CD14-positive monocyte (primary cell): ENCODE results near the gene PLOD2. TPM values are rescaled to one million over a fixed set of nuclear protein-coding genes. Genes with fewer than 3 reads are reported as not detected.

Experiments
- DNase-seq, 3 donors: peaks; one replicate each; pipeline ENCODE4 v3.0.0-alpha.2; 2011 to 2022
- H2AFZ ChIP-seq: 2 replicates; pipeline ENCODE4 v1.6.0; 2012; ENCODE audit warnings: mild to moderate bottlenecking, low read depth, low read length, inconsistent platforms; ENCODE audit not compliant: insufficient read depth, poor library complexity, severe bottlenecking
- H3K27ac ChIP-seq, 2 donors: 1 replicate in 1 of 2; 2 replicates in 1 of 2; pipeline ENCODE4 v1.5.1; 2012 to 2013; ENCODE audit warnings: low read length in 2 of 2, control low read depth in 1 of 2, inconsistent platforms in 1 of 2, low read depth in 1 of 2, mild to moderate bottlenecking in 1 of 2
- H3K27me3 ChIP-seq, 2 donors: one replicate each; pipeline versions ENCODE4 v1.6.0 to v1.6.1; 2011 to 2013; ENCODE audit warnings: low read length in 2 of 2; ENCODE audit not compliant: control insufficient read depth in 2 of 2, insufficient read depth in 2 of 2
- H3K36me3 ChIP-seq, 2 donors: replicated peaks in 1 of 2; 1 replicate in 1 of 2; 2 replicates in 1 of 2; pipeline versions ENCODE4 v1.5.1 to v1.6.1; 2012 to 2013; ENCODE audit warnings: low read length in 2 of 2, control low read depth in 1 of 2, inconsistent platforms in 1 of 2, mild to moderate bottlenecking in 1 of 2; ENCODE audit not compliant: insufficient read depth in 2 of 2, control insufficient read depth in 1 of 2
- H3K4me1 ChIP-seq, 2 donors: 1 replicate in 1 of 2; 2 replicates in 1 of 2; pipeline versions ENCODE4 v1.5.1 to v1.6.1; 2012 to 2013; ENCODE audit warnings: low read length in 2 of 2, control low read depth in 1 of 2, inconsistent platforms in 1 of 2, mild to moderate bottlenecking in 1 of 2, moderate library complexity in 1 of 2; ENCODE audit not compliant: insufficient read depth in 2 of 2, control insufficient read depth in 1 of 2
- H3K4me2 ChIP-seq: replicated peaks from 2 replicates; pipeline ENCODE3; 2012; ENCODE audit warnings: low read length, moderate library complexity, mild to moderate bottlenecking; ENCODE audit not compliant: poor library complexity, severe bottlenecking; ENCODE audit errors: extremely low read depth
- H3K4me3 ChIP-seq, 3 experiments: fragments of 200-600 bp in 1 of 3; sonication (generic) in 1 of 3; replicated peaks in 1 of 3; 1 replicate in 2 of 3; 2 replicates in 1 of 3; pipeline ENCODE4 v1.5.1; 2011 to 2013; ENCODE audit warnings: low read length in 3 of 3, mild to moderate bottlenecking in 3 of 3, control low read depth in 2 of 3, low read depth in 2 of 3, inconsistent platforms in 1 of 3, moderate library complexity in 1 of 3
- H3K79me2 ChIP-seq: 2 replicates; pipeline ENCODE4 v1.6.0; 2012; ENCODE audit warnings: mild to moderate bottlenecking, control low read depth, inconsistent platforms, low read length, moderate library complexity; ENCODE audit not compliant: insufficient read depth
- H3K9ac ChIP-seq: 2 replicates; pipeline ENCODE4 v1.6.0; 2017; ENCODE audit warnings: low read length, mild to moderate bottlenecking; ENCODE audit not compliant: insufficient read depth, poor library complexity, severe bottlenecking
- H3K9me3 ChIP-seq, 2 donors: replicated peaks in 1 of 2; 1 replicate in 1 of 2; 2 replicates in 1 of 2; pipeline versions ENCODE4 v1.5.1 to v1.6.1; 2012 to 2013; ENCODE audit warnings: low read length in 2 of 2, control low read depth in 1 of 2; ENCODE audit not compliant: control insufficient read depth in 1 of 2, insufficient read depth in 1 of 2
- H4K20me1 ChIP-seq: 2 replicates; pipeline ENCODE4 v1.6.0; 2012; ENCODE audit warnings: mild to moderate bottlenecking, low read length, control low read depth, moderate library complexity; ENCODE audit not compliant: insufficient read depth
- H3K27ac Mint-ChIP-seq, 7 donors: one replicate each; pipeline ENCODE4 v1.8.0; 2020; ENCODE audit warnings: mild to moderate bottlenecking in 7 of 7, mixed read lengths in 7 of 7, moderate library complexity in 6 of 7, inconsistent platforms in 2 of 7
- H3K27me3 Mint-ChIP-seq, 3 donors: one replicate each; pipeline ENCODE4 v1.8.0; 2021 to 2022; ENCODE audit warnings: low read depth in 3 of 3, mild to moderate bottlenecking in 3 of 3, mixed read lengths in 3 of 3, moderate library complexity in 3 of 3, inconsistent platforms in 1 of 3
- H3K36me3 Mint-ChIP-seq, 2 donors: one replicate each; pipeline ENCODE4 v1.8.0; 2020; ENCODE audit warnings: mixed read lengths in 2 of 2, inconsistent platforms in 1 of 2, mild to moderate bottlenecking in 1 of 2
- H3K4me1 Mint-ChIP-seq: one replicate; pipeline ENCODE4 v1.8.0; 2020; ENCODE audit warnings: mild to moderate bottlenecking, mixed read lengths
- H3K4me3 Mint-ChIP-seq, 2 donors: one replicate each; pipeline ENCODE4 v1.8.0; 2020; ENCODE audit warnings: mild to moderate bottlenecking in 2 of 2, mixed read lengths in 2 of 2, moderate library complexity in 1 of 2
- H3K9me3 Mint-ChIP-seq, 7 donors: one replicate each; pipeline ENCODE4 v1.8.0; 2020 to 2022; ENCODE audit warnings: mixed read lengths in 7 of 7, mild to moderate bottlenecking in 6 of 7, moderate library complexity in 6 of 7, inconsistent platforms in 2 of 7
- CTCF ChIP-seq: fragments of 200-600 bp; IDR thresholded peaks from one replicate; pipeline ENCODE4 v1.8.0; 2022; ENCODE audit warnings: antibody characterized with exemption, mild to moderate bottlenecking
- WGBS: methylation state at CpG from one replicate; pipeline ENCODE4 v1.1.5; 2013; ENCODE audit warnings: missing lambda C conversion rate; ENCODE audit not compliant: insufficient coverage; 5-methylcytosine and 5-hydroxymethylcytosine counted together
- intact Hi-C, 2 donors: fragments of 100-400 bp; cut with micrococcal nuclease; formaldehyde crosslinking; loops; one replicate each; pipeline versions ENCODE4 v1.15.0 to v1.15.1; 2023
- polyA plus RNA-seq, 3 donors: library from polyadenylated mRNA; depleted of rRNA in 1 of 3; unstranded in 2 of 3; stranded (reverse) in 1 of 3; fragments of 300-500 nt in 2 of 3; fragments of >200 nt in 1 of 3; fragmentation: Illumina TruSeq in 2 of 3; gene quantifications; 1 replicate in 2 of 3; 2 replicates in 1 of 3; pipeline ENCODE4 v1.2.3, GENCODE V29; 2012 to 2021

Gene PLOD2
- polyA plus RNA-seq, 3 donors = not detected

- WGBS = 100% methylated on average over 1 of the region's 6 CpGs
- no peaks in the 10 kb centered on the region for H3K36me3 Mint-ChIP-seq
Observed at GRCh38 chr3:146152834-146153233, 8.2 kb downstream of the PLOD2 start.

GRCh38 chr3:146148468-146148931 lies 12.5 kb downstream of the PLOD2 start:
- Histone ChIP-seq H3K4me2 (no peak overlapping the region), H3K79me2 (no peaks in the 10 kb centered on the region), H3K4me1 (peaks cover 0 to 11% of the 10 kb centered on the region in 2 donors), H2AFZ (no peak overlapping the region), H3K36me3 (no peaks in the 10 kb centered on the region), H3K4me3 (no peak overlapping the region), H3K27ac (no peak overlapping the region), H3K27me3 (no peaks in the 10 kb centered on the region), H3K9me3 (no peaks in the 10 kb centered on the region), H3K9ac (no peak overlapping the region), H4K20me1 (no peaks in the 10 kb centered on the region)
- WGBS = no CpG with 5 or more reads among the region's 1 CpG
- no peak for TF ChIP-seq CTCF
- H3K36me3 Mint-ChIP-seq = no peaks in the 10 kb centered on the region
- H3K9me3 Mint-ChIP-seq = no peaks in the 10 kb centered on the region
- intact Hi-C loops = no loop called here
- H3K27ac Mint-ChIP-seq = peak overlapping the region in 1 of 7 donors; percentile 32
- peaks cover 0 to 5% (median 0%) of the 10 kb centered on the region in 3 donors for H3K27me3 Mint-ChIP-seq
- H3K4me1 Mint-ChIP-seq = peaks cover 13% of the 10 kb centered on the region
- no peak overlapping the region for H3K4me3 Mint-ChIP-seq
- peak in 1 of 3 donors; percentile 14 for DNase-seq

More at GRCh38 chr3:146152834-146153233, 8.2 kb downstream of the PLOD2 start:
- no peaks in the 10 kb centered on the region for H3K9me3 Mint-ChIP-seq
- no peak overlapping the region for H3K4me3 Mint-ChIP-seq
- Histone ChIP-seq H2AFZ (no peak overlapping the region), H3K36me3 (no peaks in the 10 kb centered on the region), H3K27me3 (peaks cover 0 to under 1% of the 10 kb centered on the region in 2 donors), H3K4me3 (no peak overlapping the region), H3K27ac (no peak overlapping the region), H3K9me3 (no peaks in the 10 kb centered on the region), H4K20me1 (no peaks in the 10 kb centered on the region), H3K9ac (no peak overlapping the region), H3K4me2 (no peak overlapping the region), H3K79me2 (no peaks in the 10 kb centered on the region), H3K4me1 (peaks cover 0 to 11% of the 10 kb centered on the region in 2 donors)
- H3K4me1 Mint-ChIP-seq = peaks cover 13% of the 10 kb centered on the region
- H3K27ac Mint-ChIP-seq = peak overlapping the region in 1 of 7 donors; percentile 48
- H3K27me3 Mint-ChIP-seq = peaks cover 0 to 7% (median 7%) of the 10 kb centered on the region in 3 donors
- intact Hi-C loops = no loop called here
- DNase-seq = no peak
- TF ChIP-seq CTCF = no peak
